ENCODE measurements around the gene PARD3.

The PARD3 gene

GRCh38 chr10:34219753-34220548 is 595.1 kb downstream of the PARD3 start:
- DNase-seq (ENCODE audit: low read depth in 2 of 2), result no peak

- no peak for DNase-seq (ENCODE audit: low read depth in 2 of 2)
Observed at GRCh38 chr10:34217524-34217923, 597.6 kb downstream of the PARD3 start.

GRCh38 chr10:34216348-34216945 is 598.6 kb downstream of the PARD3 start:
- no peak for DNase-seq (ENCODE audit: low read depth in 2 of 2)

GRCh38 chr10:34213805-34214197 is 601.3 kb downstream of the PARD3 start:
- no peak for DNase-seq (ENCODE audit: low read depth in 2 of 2)

- DNase-seq (ENCODE audit: low read depth in 2 of 2), result no peak
Observed at GRCh38 chr10:34213193-34213804, 601.8 kb downstream of the PARD3 start.

GRCh38 chr10:34207343-34207742 is 607.8 kb downstream of the PARD3 start:
- DNase-seq (ENCODE audit: low read depth in 2 of 2), result no peak

GRCh38 chr10:34206935-34207268 is 608.2 kb downstream of the PARD3 start:
- no peak for DNase-seq (ENCODE audit: low read depth in 2 of 2)

- no peak for DNase-seq (ENCODE audit: low read depth in 2 of 2)
Observed at GRCh38 chr10:34206078-34206934, 608.8 kb downstream of the PARD3 start.

GRCh38 chr10:34205452-34205851 is 609.6 kb downstream of the PARD3 start:
- DNase-seq (ENCODE audit: low read depth in 2 of 2), result no peak

GRCh38 chr10:34203966-34204630 is 611.0 kb downstream of the PARD3 start:
- DNase-seq (ENCODE audit: low read depth in 2 of 2), result no peak

- DNase-seq (ENCODE audit: low read depth in 2 of 2), result no peak
Observed at GRCh38 chr10:34200355-34200901, 614.7 kb downstream of the PARD3 start.

- no peak for DNase-seq (ENCODE audit: low read depth in 2 of 2)
Observed at GRCh38 chr10:34198953-34199352, 616.1 kb downstream of the PARD3 start.

- no peak for DNase-seq (ENCODE audit: low read depth in 2 of 2)
Observed at GRCh38 chr10:34196058-34196433, 619.0 kb downstream of the PARD3 start.

- DNase-seq (ENCODE audit: low read depth in 2 of 2), result no peak
Observed at GRCh38 chr10:34195364-34196057, 619.6 kb downstream of the PARD3 start.

GRCh38 chr10:34193931-34194626 is 621.0 kb downstream of the PARD3 start:
- no peak for DNase-seq (ENCODE audit: low read depth in 2 of 2)

- DNase-seq (ENCODE audit: low read depth in 2 of 2), result no peak
Observed at GRCh38 chr10:34192646-34193045, 622.5 kb downstream of the PARD3 start.

GRCh38 chr10:34191406-34191805 is 623.7 kb downstream of the PARD3 start:
- DNase-seq (ENCODE audit: low read depth in 2 of 2), result no peak

- DNase-seq (ENCODE audit: low read depth in 2 of 2), result no peak
Observed at GRCh38 chr10:34190580-34190979, 624.5 kb downstream of the PARD3 start.

GRCh38 chr10:34189830-34190229 is 625.3 kb downstream of the PARD3 start:
- DNase-seq (ENCODE audit: low read depth in 2 of 2), result no peak

GRCh38 chr10:34188221-34188620 is 626.9 kb downstream of the PARD3 start:
- DNase-seq (ENCODE audit: low read depth in 2 of 2), result no peak

Measured in stimulated activated CD4-positive, alpha-beta T cell treated with anti-CD3 and anti-CD28 coated beads, Interleukin-1b, Interleukin-23, amount 100 ng/mL, for 1 hour (primary cell).